OCI-LY7 (cell line): ENCODE data around the gene SLC4A11.

Source experiments
- CTCF ChIP-seq: fragments of 200-600 bp; sonication (generic); conservative IDR thresholded peaks from 2 replicates; pipeline ENCODE4 v1.5.1; 2014; ENCODE audit warnings: mild to moderate bottlenecking, antibody characterized with exemption, low read length, moderate library complexity, mixed read lengths
- EZH2phosphoT487 ChIP-seq: fragments of 200-600 bp; sonication (generic); IDR thresholded peaks from 2 replicates; pipeline ENCODE4 v1.6.1; 2018; ENCODE audit warnings: low read depth, borderline replicate concordance, mild to moderate bottlenecking, mixed run types, antibody characterized with exemption, low read length, moderate library complexity, mixed read lengths

- no peak for TF ChIP-seq CTCF
- TF ChIP-seq EZH2phosphoT487 = no peak
Observed at GRCh38 chr20:3192226-3193015, 46.6 kb downstream of the SLC4A11 start.
